Brain microvascular endothelial cell (primary cell): Measurements from ENCODE around the gene CABYR.
"Not testable (repeated sequence)": the region's sequence is repeated elsewhere in the genome, so short reads cannot be mapped to it uniquely, and the experiment has no call there.

Experiments used
- DNase-seq: peaks from one replicate; pipeline ENCODE4 v3.0.0-alpha.2; 2020
- H3K27ac ChIP-seq: fragments of 250-450 bp; sonication (Bioruptor Pico); 2 replicates; pipeline ENCODE4 v1.5.1; 2020; ENCODE audit warnings: mild to moderate bottlenecking, moderate library complexity
- H3K27me3 ChIP-seq: fragments of 250-450 bp; sonication (Bioruptor Pico); replicated peaks from 2 replicates; pipeline ENCODE4 v1.5.1; 2020; ENCODE audit warnings: mild to moderate bottlenecking
- H3K36me3 ChIP-seq: fragments of 250-450 bp; sonication (Bioruptor Pico); replicated peaks from 2 replicates; pipeline ENCODE4 v1.5.1; 2020; ENCODE audit warnings: mild to moderate bottlenecking
- H3K4me3 ChIP-seq: 2 replicates; pipeline ENCODE4 v1.5.1; 2011; ENCODE audit warnings: low read depth, mild to moderate bottlenecking, control low read depth, low read length, moderate library complexity
- CTCF ChIP-seq: IDR thresholded peaks from 2 replicates; pipeline ENCODE4 v1.5.1; 2011; ENCODE audit warnings: low read depth, mild to moderate bottlenecking, moderate library complexity, low read length, control low read depth, inconsistent platforms; ENCODE audit errors: missing control alignments
- in situ Hi-C: cut with HindIII; loops from 2 replicates; pipeline ENCODE4 v1.10.0; 2017; ENCODE audit warnings: low sequenced_read_pairs, low pct_ligation_motif_present

Gene CABYR

DNA sequence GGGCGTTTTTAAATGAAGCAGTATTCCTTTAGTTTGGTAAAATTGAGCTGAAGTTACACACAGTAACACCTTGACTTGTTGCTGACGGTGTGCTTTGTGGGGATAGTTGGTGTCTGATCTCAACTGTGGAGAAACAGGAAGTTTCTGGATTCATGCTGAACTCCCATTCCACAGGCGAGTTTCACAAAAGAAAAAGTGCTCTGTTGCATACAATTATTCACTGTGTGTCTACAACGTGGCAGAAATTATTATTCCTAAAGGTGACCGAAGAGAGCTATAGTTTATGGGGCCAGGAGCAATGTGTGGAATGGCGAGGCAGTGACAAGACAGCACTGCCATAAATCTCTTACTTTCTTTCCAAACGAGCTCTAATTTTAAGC is 463 bp upstream of the CABYR start:
- H3K27ac ChIP-seq = no peak overlapping the region
- no peak for TF ChIP-seq CTCF
- H3K4me3 ChIP-seq = peak overlapping the region; percentile 74
- no peaks in the 10 kb centered on the region for H3K27me3 ChIP-seq
- in situ Hi-C loops = no loop called here
- no peak for DNase-seq
- no peaks in the 10 kb centered on the region for H3K36me3 ChIP-seq

GRCh38 chr18:24140697-24141096 is 1.8 kb downstream of the CABYR start:
- Histone ChIP-seq H3K4me3 (no peak overlapping the region), H3K27ac (no peak overlapping the region), H3K36me3 (no peaks in the 10 kb centered on the region), H3K27me3 (no peaks in the 10 kb centered on the region)
- TF ChIP-seq CTCF = no peak
- DNase-seq = no peak
- in situ Hi-C loops = no loop called here

- TF ChIP-seq CTCF = no peak
- no peak overlapping the region for H3K4me3 ChIP-seq
- in situ Hi-C loops = no loop called here
- no peaks in the 10 kb centered on the region for H3K36me3 ChIP-seq
- H3K27me3 ChIP-seq = no peaks in the 10 kb centered on the region
- H3K27ac ChIP-seq = no peak overlapping the region
- DNase-seq = no peak
These were observed 3.5 kb downstream of the CABYR start for GRCh38 chr18:24142376-24142775.

DNA sequence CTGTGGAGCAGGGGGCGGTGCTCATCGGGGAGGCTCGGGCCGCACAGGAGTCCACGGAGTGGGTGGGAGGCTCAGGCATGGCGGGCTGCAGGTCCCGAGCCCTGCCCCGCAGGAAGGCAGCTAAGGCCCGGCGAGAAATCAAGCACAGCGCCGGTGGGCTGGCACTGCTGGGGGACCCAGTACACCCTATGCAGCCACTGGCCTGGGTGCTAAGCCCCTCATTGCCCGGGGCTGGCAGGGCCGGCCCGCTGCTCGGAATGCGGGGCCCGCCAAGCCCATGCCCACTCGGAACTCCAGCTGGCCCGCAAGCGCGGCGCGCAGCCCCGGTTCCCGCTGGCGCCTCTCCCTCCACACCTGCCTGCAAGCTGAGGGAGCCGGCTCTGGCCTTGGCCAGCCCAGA is 10.7 kb downstream of the CABYR start:
- not testable (repeated sequence) for DNase-seq

DNA sequence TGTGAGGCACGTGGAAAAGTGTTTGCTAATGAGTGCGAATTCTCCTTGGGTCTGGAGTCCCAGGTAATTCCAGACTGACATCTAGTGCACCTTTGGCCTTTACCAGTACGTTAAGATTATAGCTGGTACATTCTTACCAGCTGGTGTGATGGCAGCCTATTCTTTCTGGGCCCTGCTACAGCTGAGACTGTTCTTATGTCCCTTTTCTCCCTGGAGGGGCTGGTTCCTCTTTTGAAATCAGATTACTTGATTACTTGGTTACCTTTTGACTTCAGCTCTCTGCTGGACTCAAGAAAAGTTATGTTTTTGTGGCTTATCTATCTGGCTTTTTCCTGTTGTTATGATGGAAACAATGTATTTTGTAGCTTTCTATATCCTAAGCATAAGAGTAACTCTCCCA is 14.5 kb downstream of the CABYR start:
- Histone ChIP-seq H3K4me3 (no peak overlapping the region), H3K27ac (no peak overlapping the region), H3K27me3 (no peaks in the 10 kb centered on the region), H3K36me3 (no peaks in the 10 kb centered on the region)
- TF ChIP-seq CTCF = no peak
- DNase-seq = no peak
- in situ Hi-C loops = no loop called here

More for the DNA sequence above, 10.7 kb downstream of the CABYR start:
- H3K27me3 ChIP-seq, H3K27ac ChIP-seq, in situ Hi-C loops, H3K4me3 ChIP-seq, H3K36me3 ChIP-seq: not testable (repeated sequence)

GRCh38 chr18:24157855-24158254 is 19.0 kb downstream of the CABYR start:
- in situ Hi-C loops = no loop called here
- H3K4me3 ChIP-seq = no peak overlapping the region
- no peak overlapping the region for H3K27ac ChIP-seq
- no peaks in the 10 kb centered on the region for H3K27me3 ChIP-seq
- DNase-seq = no peak
- TF ChIP-seq CTCF = no peak
- H3K36me3 ChIP-seq = no peaks in the 10 kb centered on the region
